Globus pallidus (tissue), 1 donor: ENCODE data around the gene CLCN2.
"Not testable (repeated sequence)": the region's sequence is repeated elsewhere in the genome, so short reads cannot be mapped to it uniquely, and the experiment has no call there.

Source experiments
- DNase-seq: peaks from one replicate; pipeline ENCODE4 v3.0.0-alpha.2; 2015; ENCODE audit warnings: low spot score

The CLCN2 gene

DNA sequence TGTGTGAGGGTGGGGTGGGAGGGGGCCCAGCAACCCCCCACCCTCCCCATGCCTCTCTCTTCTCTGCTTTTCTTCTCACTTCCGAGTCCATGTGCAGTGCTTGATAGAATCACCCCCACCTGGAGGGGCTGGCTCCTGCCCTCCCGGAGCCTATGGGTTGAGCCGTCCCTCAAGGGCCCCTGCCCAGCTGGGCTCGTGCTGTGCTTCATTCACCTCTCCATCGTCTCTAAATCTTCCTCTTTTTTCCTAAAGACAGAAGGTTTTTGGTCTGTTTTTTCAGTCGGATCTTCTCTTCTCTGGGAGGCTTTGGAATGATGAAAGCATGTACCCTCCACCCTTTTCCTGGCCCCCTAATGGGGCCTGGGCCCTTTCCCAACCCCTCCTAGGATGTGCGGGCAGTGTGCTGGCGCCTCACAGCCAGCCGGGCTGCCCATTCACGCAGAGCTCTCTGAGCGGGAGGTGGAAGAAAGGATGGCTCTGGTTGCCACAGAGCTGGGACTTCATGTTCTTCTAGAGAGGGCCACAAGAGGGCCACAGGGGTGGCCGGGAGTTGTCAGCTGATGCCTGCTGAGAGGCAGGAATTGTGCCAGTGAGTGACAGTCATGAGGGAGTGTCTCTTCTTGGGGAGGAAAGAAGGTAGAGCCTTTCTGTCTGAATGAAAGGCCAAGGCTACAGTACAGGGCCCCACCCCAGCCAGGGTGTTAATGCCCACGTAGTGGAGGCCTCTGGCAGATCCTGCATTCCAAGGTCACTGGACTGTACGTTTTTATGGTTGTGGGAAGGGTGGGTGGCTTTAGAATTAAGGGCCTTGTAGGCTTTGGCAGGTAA lies 15.9 kb downstream of the CLCN2 start:
- peak; percentile 95 for DNase-seq

- peak; percentile 29 for DNase-seq
Measured at GRCh38 chr3:184344579-184345316, 16.7 kb downstream of the CLCN2 start.

- no peak for DNase-seq
Measured at GRCh38 chr3:184343200-184343876, 18.1 kb downstream of the CLCN2 start.

- DNase-seq: no peak
Measured at GRCh38 chr3:184341925-184342324, 19.5 kb downstream of the CLCN2 start.

- DNase-seq: not testable (repeated sequence)
Measured at GRCh38 chr3:184339451-184340135, 21.8 kb downstream of the CLCN2 start.

DNA sequence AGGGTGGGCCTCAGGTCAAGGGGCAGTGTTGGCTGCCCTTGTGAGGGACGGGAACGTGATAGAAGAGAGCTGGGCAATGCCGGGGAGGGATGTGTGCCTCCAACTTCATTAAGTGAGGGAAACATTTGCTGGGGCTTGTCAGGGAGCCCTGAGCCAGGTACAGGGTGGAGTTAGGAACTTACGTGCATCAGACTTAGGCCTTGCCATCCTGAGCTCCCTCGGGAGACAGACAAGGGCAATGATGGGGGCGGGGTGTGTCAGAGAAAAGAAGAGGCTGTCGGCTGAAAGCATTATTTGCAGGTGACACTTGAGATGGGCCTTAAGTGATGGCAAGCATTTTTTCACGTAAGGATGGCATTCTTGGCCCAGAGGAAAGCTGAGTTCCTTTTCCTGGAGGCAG lies 22.4 kb downstream of the CLCN2 start:
- DNase-seq: no peak

DNA sequence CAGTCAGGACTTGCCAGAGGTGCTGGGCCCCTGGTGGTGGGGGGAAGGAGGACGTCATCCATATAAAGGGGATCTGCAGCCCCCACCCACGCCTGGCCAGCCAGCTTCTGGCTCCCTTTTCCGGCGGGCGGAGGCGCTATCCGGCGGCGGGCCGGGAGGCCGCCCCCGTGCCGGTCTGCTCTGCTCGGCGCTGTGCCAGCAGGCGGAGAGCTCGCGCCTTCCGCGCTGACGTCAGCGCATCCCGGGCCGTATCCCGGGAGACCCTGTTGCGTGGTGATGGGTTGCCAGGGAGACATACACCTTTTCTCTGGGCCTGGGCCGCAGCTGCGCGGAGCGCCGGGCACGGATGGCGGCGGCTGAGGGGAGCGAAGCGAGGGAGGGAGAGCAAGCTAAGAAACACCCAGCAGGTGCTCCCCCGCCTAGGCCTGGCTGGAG lies 22.9 kb downstream of the CLCN2 start:
- DNase-seq: peak; percentile 74

- no peak for DNase-seq
Measured at GRCh38 chr3:184337981-184338380, 23.4 kb downstream of the CLCN2 start.

DNA sequence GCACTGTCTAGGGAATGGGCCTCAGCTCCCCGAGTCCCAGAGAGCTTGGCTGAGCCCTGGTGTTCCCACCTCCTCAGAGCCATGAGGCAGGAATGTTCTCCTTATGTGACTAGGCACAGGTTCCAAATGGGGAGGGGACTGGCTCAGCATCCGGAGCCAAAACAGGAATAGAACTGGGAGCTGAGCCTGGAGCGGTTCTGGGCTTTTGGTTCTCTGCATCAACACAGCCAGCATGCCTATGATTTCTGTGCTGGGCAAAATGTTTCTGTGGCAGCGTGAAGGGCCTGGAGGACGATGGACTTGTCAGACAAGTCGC lies 24.0 kb downstream of the CLCN2 start, which contains the start of gene FAM131A:
TSS of gene FAM131A (plus strand) at position 202 of the 316 bp plus-strand sequence. CDS start at position 233, 31 bp downstream.
- DNase-seq: peak; percentile 73

GRCh38 chr3:184336547-184337398 lies 24.6 kb downstream of the CLCN2 start:
- peak; percentile 85 for DNase-seq

- peak; percentile 86 for DNase-seq
Measured at GRCh38 chr3:184335661-184336546, 25.5 kb downstream of the CLCN2 start.

- no peak for DNase-seq
Measured at GRCh38 chr3:184335291-184335660, 26.1 kb downstream of the CLCN2 start.

GRCh38 chr3:184334470-184335158 lies 26.8 kb downstream of the CLCN2 start:
- DNase-seq: no peak

DNA sequence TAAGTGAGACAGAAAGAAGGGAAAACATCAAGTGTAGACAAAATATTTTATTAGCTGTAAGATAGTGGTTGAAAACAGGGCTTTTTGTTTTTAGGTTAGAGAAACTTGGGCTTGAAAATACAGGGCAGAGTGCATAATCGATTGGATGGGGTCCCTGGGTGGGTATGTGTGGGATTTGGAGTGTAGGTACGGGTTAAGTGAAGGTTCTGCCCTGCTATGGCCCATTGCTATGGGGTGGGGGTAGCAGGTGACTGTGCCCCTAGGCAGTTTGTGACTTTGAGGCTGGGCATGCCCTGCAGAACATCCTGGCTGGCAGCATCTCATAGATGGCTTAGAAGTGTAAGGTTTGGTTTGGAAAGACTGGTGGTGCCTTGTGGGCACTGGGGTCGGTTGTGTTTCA lies 27.7 kb downstream of the CLCN2 start:
- no peak for DNase-seq

DNA sequence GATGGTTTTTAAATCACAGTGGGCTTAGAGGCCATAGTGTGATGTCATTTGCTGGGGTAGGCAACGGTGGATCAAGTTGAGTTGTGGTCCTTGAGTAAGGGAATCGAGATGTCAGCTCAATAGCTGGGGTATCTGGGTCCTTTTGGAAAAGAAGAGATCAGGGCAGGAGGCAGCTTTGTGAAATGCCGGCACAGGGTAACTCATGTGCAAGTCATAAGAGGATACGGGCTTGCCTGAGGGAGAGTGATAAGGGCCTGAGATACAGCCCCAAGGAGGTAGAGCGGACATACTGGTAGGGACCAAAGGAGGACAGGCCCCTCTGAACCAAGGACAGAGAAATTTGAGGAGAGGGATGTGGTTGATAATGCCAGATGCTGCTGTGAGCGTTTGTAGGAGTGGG lies 28.2 kb downstream of the CLCN2 start:
- DNase-seq: no peak

DNA sequence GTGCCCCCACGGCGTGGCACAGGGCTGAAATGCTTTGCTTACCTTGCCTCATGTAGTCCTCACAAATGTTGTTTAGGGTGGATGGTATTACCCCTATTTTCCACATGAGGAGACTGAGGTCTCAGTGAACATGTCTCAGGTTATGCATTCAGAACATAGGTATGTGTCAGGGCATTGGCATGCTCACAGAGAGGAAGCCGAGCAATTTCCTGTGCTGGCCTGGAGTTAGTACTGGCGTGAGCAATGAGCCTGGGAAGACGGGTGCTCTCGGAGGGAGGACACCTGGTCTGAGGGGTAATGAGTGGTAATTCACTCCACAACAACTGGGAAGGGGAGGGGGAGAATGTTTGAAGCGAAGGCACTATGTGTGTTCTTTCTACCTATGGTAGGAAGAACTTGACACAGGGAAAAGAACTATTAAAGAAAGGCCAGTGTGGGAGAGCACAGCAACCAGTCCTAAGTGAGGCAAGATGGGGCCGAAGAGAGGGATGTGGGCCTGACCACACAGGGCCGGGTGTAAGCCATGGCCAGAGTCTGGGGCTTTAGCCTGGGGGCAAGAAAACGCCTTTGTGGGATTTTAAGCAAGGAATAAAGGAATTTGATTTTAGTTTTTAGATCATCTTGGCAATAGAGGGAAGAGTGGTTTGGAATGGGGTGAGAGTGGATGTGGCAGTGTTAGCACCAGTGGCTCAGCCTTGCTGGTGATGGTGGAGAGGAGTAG lies 28.9 kb downstream of the CLCN2 start:
- DNase-seq: no peak

- DNase-seq: no peak
Measured at GRCh38 chr3:184328516-184328915, 32.9 kb downstream of the CLCN2 start.

GRCh38 chr3:184327171-184327570 lies 34.2 kb downstream of the CLCN2 start:
- no peak for DNase-seq
